GM19395 (cell line): Measurements from ENCODE around the gene FMN1.

Source experiments
- ATAC-seq: cut with Tn5 transposase; IDR thresholded peaks from one replicate; pipeline ENCODE4 v1.9.1; 2021; ENCODE audit warnings: mild to moderate bottlenecking, moderate library complexity; ENCODE audit not compliant: unreplicated experiment

FMN1 gene

DNA sequence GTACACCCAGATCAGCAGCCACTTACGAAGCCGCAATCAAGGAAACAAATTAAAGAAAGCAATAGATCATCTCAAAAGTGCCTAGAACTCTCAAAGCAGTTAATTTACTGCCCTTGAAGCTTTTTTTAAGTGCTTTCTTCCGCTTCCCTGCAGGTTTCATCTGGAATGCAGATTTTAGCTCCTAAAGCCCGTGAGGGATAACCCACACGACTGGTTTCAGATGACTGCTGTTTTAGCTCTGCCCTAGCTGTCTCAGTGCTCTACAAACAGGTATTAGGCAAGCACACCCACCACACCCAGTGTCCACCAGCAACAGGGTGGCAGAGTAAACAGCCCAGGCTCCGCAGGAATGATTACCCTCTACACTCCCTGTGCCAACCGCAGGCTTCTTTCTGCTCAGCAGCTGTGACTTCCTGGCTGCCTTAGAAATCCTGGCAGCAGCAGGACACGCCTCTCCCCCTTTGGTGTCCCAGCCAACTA, 126.0 kb downstream of the FMN1 start:
- ATAC-seq: no peak

DNA sequence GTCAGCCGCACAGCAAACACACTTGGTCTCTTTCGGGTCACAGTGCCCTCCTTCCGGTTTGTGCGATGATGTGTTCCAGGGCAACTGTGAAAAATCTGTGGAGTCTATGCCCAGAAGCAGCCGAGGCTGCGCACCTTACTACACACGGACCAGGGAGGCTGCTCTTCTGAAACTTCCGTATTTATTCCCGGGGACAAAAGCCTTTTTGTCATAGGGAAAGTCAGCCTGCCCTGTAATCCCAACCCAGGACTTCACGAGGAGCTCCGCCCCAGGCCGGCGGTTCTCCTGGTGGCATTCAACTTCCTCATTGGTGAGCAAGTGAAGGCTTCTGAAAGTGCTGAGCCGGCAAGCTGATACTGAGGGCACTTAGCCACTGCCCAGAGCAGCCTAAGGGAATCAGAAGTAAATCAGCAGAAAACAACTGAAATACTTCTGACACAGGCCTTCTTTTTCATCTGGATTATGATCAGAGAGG, 126.5 kb downstream of the FMN1 start:
- peak; percentile 66 for ATAC-seq

DNA sequence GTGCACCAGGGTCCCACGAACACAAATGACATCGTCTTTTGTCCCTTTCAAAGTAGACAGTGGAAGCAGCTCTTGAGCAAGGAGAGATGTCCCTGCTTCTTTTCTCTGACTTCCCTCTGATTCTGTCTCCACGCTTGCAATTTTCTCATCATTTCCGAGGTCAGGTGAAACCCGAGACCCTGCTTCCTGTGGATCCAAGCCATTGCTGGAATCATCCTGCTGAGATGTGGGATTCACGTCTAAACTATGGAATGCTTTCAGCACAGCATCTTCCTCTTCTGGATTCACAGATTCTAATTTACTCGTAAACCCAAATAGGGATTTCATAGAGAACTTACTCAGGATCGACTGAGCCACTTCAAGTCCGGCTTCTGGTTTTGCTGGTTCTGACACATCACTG, 127.1 kb downstream of the FMN1 start:
- no peak for ATAC-seq

DNA sequence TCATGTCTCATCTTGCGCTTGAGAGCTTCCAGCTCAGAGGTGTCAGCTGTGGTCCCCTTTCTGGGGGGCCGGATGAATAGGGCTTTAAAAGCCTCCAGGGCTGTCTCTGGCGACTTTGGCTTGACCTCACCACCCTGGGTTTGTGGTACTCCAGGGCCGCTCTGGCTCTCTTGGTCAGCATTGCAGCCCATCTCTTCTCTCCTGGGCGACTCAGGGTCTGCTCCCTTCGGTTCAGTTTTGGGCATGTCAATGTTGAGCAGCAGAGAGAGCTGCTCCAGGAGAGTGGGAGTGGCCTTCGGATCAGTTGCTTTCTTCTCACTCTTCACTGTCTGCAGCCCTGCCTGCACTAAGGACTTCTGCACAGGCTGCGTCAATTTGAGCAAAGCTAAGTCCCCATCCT, 127.9 kb downstream of the FMN1 start:
- ATAC-seq: no peak

DNA sequence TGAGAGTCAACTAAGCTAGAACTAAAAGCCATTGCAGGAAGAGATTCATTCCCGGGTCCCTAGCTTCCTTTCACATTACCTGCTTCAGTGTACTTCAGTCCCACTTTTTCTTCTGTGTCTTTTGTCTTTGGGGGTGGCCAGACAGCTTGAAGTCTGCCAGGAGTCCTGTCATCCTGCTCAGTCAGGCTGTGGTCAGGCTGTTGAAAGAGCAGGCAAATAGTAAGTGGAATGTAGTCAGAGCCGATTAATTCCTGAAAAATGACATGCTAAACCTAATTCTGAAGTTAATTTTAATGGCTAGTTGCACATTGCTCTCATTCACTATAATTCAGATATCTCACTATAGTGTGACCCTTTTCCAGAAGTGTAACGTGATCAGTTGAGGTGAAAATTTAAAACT, 129.6 kb downstream of the FMN1 start:
- ATAC-seq: no peak

DNA sequence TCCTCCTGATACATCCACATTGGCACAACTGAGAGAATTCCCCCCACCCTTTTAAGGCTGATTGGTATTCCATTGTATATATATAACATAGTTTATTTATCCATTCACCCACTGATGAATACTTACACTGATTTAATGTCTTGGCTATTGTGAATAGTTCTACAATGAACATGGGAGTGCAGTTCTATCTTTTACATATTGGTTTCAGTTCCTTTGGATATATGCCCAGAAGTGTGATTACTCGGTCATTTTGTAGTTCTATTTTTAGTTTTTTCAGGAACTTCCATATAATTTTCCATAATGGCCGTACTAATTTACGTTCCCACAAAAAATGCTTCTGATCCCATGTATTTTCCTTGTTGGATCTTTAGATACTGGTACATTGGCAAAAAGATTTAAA, 135.3 kb downstream of the FMN1 start:
- no peak for ATAC-seq

DNA sequence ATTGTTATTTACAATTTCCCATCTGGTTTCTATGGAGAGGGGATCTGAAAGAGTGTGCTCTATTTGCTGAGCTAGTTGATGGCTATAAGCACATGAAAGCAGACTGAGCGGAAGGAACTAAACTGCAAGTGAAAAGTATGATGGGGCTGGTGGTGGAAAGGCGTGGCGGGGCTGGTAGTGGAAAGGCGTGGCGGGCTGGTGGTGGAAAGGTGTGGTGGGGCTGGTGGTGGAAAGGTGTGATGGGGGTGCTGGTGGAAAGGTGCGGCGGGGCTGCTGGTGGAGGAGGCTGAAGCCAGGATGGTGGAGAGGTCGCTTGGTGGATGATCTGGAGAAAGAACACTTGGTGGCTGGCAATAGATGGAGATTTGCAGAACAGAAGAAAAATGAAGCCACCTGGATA, 136.7 kb downstream of the FMN1 start:
- ATAC-seq: no peak

DNA sequence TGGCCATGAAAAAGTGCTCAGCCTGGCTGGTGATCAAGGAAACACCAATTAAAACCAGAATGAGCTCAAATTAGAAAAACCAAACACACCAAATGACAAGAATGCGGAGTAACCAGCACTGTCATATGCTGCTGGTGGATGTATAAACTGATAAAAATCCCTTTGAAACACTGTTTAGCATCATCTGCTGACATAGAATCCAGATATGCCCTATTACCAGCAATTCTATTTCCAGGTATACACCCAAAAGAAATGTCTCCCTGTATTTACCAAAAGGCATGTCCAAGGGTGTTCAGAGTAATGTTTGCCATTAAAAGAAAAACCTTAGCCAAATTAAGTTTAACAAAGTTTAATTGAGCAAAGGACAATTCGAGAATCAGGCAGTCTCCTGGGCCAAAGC, 138.6 kb downstream of the FMN1 start:
- ATAC-seq: no peak

DNA sequence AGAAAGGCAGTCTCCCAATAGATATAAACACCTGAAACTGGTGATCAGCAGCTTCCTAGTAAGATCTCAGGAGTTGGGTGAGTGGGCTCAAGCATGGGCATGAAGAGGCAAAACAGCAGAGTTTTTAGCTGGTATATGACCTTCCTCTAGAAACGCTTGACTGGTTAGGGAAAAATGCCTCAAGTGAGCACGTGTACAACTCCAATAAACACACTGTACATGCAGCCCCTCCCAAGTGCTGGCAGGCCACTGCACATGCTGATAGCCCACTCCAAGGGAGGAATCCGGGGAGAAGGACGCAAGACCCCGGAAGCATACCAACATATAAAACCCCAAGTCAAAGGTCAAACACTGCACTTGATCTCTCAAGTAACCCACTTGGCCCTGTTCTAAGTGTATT, 143.0 kb downstream of the FMN1 start:
- ATAC-seq: no peak

DNA sequence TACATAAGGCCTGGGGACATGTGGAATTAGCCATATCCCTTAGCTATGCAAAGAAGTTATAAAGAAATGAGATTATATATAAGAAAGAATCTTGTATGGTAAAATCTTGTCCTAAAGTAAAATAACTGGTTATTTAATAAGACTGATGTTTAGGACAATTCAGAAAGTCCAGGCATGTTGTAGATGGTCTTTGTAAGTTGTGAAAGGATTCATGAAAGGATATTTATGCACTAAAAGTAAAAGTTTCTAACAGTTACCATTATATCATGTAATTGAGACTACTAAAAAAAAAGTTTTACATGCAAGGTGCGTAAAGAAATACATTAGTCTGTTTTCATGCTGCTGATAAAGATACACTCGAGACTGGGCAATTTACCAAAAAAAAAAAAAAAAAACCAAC, 146.3 kb downstream of the FMN1 start:
- no peak for ATAC-seq

DNA sequence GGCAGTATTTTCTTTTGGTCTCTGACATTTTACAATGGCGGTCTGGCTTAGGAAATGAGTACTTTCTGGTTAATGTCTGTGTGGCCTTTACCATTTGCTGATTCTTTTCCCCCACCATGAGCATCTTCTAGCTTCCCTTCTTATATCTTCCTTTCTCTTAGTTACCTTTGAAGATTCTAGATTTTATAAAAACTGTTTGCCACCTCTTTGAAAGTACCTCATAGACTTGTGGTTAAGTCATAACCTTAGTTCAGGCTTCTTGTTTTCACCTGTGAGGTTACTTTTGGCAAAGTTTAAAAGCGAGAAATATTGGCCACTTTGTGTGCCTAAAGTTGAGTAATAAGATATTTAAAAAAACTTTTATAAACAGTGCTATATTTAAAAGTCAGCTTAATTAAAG, 147.4 kb downstream of the FMN1 start:
- no peak for ATAC-seq

DNA sequence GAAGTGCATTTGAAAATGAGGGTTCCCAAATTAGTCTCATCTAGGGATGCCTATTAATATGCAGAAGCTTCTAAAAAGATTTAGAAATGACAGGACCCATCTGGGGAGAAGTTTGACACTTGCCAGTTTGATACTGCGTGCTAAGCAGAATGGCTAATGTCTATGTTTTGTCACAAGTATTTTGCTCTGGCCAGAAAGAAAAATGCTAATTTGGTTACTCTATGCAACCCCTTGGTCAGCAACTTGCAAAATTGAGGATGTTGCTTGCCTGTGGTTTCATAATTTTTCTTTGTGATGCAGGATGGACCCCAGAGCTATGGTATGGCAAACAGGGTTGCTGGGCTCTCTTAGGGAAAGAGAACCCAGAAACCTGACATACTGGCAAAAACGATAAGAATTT, 148.2 kb downstream of the FMN1 start:
- ATAC-seq: no peak

DNA sequence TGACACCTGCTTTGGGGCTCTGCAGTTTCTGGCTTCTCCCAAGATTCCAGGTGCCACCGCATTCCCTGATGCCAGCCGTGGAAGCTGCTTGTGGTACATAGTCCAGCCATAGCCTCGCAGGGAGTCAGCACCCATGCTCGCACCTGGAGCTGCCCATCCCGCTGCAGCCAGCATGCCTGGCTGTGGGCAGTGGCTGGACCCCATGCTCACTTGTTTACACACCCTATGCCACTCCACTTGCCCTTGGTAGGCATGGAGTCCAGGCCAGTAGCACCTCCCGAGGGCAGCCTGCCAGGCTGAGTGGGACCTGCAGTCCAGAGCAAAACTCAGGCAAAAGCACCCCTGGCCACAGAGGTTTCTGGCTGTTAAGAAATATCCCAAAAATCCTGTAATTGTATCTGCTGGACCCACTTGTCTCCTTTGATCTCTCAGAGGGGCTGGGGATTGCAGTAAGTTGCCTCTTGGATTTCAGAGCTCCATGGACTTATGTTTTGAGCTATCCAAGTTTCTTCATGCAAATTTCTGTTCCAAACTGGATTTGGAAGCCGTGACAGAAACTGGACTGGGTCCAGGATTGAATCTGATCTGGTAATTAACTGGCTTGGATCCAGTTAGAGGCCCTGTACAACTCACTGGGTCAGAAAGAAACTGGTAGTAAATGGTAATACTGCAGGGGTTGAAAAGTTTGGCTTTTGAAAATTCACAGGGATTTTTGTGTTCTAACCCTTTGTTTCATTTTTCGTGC, 149.3 kb downstream of the FMN1 start:
- ATAC-seq: no peak

DNA sequence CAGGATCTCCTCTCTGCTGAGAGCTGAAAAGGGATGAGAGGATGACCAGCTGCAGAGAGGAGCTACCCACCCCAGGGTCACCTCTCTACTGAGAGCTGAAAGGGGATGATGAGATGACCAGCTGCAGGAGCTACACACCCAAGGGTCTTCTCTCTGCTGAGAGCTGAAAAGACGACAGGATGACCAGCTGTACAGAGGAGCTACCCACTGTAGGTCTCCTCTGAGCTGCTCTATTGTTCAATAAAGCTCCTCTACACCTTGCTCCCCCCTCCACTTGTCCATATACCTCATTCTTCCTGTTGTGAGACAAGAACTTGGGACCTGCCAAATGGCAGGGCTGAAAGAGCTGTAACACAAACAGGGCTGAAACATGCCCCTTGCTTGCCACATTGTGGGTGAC, 149.9 kb downstream of the FMN1 start:
- no peak for ATAC-seq

DNA sequence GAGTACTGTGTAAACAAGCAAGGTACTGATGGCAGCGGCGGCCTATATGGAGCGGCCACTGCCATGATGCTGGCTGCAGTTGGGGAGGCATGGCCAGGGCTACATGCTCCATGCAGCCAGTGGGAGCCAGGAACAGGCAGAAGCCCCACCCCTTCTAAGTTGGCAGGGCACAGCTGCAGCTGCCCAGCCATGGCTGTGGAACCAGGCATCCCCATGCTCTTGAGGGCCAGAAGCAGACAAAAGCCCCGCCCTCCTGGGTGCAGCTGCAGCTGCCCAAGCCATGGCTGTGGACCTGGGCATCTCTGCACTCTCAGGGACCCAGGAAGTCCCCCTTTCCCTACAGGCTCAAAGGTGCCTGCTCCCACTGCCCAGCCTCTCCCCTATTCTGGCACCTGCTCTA, 150.9 kb downstream of the FMN1 start:
- ATAC-seq: no peak

DNA sequence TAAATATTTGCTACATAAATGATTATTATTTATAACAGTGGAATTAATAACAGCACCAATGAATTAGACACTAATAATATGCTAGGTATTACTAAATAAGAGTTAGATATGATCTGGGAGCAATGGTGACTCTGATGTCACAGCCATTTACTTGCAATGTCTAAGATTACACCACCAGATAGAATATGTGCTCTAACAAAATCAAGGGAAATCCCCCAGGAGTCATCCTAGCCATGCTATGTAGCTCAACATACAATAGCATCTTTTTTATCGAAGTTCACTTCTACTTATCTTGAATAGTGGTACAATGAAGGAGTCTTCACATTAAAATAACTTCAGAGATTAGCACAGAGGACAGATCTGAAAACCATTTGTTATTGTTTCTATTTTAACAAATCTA, 154.0 kb downstream of the FMN1 start:
- ATAC-seq: no peak

DNA sequence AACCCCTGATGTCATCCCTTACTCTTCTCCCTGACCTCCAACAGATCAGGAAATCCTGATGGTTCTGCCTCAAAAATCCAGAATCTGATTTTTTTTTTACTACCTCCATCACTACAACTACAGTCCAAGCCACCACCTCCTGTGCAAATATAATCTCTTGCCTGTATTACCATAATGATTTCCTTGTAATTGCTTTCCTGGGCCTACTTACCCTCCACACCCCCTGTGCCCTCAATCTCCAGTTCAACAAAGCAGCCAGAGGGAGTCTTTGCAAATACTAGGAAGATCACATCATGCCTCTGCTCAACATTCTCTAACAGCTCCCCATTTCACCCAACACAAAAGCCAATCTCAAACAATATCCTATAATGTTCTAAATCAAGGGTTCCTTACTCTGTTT, 159.9 kb downstream of the FMN1 start:
- ATAC-seq: no peak

DNA sequence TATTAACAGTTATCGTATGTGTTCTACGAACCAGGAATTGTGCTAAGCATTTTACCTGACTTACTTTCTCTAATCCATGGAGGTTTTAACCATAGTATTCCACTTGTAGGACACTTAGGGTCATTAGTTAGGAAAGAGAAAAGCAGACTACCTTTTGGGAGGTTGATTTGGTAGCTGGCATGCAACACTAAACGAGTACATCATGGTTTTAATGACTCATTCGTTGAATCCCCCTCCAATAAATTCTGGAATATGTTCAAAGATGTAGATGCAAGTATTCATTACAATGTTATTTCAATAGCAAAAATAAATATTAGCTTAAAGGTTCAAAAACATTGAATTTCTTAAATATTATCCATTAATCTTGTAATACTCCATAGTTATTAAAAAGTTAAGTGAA, 162.5 kb downstream of the FMN1 start:
- no peak for ATAC-seq

DNA sequence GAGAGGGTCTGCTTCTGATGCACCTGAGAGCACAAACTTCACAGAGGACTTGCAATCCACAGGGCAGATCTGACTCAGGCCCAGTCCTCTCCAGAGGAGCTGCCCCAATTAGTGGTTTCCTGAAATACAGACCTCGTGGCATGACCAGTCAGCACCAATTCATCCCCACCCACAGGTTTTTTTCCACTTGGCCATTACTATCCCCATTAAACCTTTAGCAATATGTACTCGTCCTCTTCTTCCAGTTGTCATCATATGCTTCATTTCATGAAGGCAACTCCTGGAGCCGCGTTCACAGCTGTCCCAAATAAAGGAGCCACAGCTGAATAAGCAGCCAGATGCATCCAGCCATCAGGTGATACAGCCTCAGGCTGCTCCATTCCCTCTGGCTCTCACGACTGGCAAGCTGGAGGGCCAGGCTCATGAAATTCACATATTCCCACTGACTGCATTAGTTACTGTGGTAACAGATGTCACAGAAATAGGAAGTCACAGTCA, 163.1 kb downstream of the FMN1 start:
- no peak for ATAC-seq

DNA sequence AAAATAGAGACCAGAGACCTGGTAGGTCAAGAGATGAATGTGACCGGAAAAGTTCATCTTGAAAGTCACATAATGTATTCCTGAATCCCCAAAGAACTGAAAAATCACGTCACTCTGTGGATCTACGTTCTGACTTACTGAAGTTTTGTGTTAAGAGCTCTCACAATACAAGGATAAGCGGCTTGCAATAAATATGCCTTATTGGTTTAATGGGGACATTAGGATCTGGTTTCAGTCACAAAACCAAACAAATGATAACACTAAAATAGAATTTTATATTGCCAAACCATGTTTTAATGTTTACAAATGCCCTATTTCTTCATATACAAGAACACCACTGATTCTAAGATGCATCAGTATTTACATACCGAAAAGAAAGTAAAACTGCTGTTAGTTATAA, 164.2 kb downstream of the FMN1 start:
- no peak for ATAC-seq

DNA sequence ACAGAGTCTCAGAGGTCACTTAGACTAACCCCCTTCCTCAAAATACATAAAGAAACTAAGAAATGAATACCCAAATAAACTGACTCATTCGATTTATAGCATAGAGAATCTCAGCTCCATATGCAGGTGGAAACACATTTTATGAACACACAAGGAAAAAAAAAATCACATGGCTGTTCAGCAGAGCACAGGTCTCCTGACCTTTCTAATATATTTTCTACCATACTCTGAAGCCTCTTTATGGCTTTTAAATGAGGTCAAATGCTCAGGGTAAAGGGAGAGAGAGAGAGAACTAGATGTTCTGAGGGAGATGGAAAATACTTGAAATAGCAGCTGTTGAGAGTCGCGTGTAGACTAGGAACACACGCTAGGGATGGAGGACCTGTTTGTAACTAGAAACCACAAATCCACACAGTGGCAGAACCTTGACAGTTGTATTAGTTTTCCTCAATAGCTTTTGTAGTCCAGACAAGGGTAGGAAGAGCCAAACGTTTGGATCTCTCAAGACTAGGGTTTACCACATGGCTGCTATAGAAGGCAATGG, 165.3 kb downstream of the FMN1 start:
- no peak for ATAC-seq

DNA sequence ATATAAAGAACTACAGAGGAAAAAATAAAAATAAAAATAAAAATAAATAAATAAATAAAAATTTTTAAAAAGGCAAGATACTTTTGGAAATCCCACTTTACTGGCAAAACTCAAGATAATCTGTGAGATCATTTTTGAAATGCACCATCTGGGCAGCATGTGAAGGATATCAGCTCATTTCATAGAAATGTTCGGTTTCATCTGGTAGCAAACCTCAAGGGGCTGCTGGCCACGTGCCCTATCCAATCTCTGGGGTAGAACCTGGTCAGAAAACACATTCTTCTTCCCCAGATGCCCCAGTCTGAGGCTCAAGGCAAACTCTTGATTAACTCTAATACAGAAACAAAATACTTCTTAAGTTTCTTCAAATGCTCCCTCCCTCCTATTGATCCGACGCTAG, 166.0 kb downstream of the FMN1 start:
- ATAC-seq: no peak
